SW480 (cell line): ENCODE measurements around the gene ADAMTS16.
"Not testable (repeated sequence)": the region's sequence is repeated elsewhere in the genome, so short reads cannot be mapped to it uniquely, and the experiment has no call there.

Experiments
- DNase-seq: peaks from one replicate; pipeline ENCODE4 v3.0.0-alpha.2; 2016; ENCODE audit warnings: low spot score

The ADAMTS16 gene

GRCh38 chr5:5139777-5140478 lies at the start of gene ADAMTS16:
TSS of gene ADAMTS16 (plus strand) at chr5:5140330. CDS start at chr5:5140468, 138 bp downstream.
- DNase-seq = no peak

- no peak for DNase-seq
These were observed 48.0 kb upstream of the ADAMTS16 start for GRCh38 chr5:5092149-5092548.

- no peak for DNase-seq
These were observed 39.5 kb upstream of the ADAMTS16 start for GRCh38 chr5:5100635-5101034.

GRCh38 chr5:5101676-5102075 lies 38.5 kb upstream of the ADAMTS16 start:
- no peak for DNase-seq

- no peak for DNase-seq
These were observed 36.9 kb upstream of the ADAMTS16 start for GRCh38 chr5:5103245-5103644.

- no peak for DNase-seq
These were observed 35.6 kb upstream of the ADAMTS16 start for GRCh38 chr5:5104550-5104949.

GRCh38 chr5:5105531-5105930 lies 34.6 kb upstream of the ADAMTS16 start:
- DNase-seq = peak; percentile 33

GRCh38 chr5:5116956-5117355 lies 23.2 kb upstream of the ADAMTS16 start:
- no peak for DNase-seq

GRCh38 chr5:5122776-5123175 lies 17.4 kb upstream of the ADAMTS16 start:
- DNase-seq = no peak

- DNase-seq = no peak
These were observed 15.9 kb upstream of the ADAMTS16 start for GRCh38 chr5:5124231-5124630.

GRCh38 chr5:5126444-5126843 lies 13.7 kb upstream of the ADAMTS16 start:
- DNase-seq = peak; percentile 34

- DNase-seq = no peak
These were observed 11.4 kb upstream of the ADAMTS16 start for GRCh38 chr5:5128766-5129165.

GRCh38 chr5:5132234-5132633 lies 7.9 kb upstream of the ADAMTS16 start:
- no peak for DNase-seq

- DNase-seq = no peak
These were observed 7.3 kb upstream of the ADAMTS16 start for GRCh38 chr5:5132693-5133295.

- no peak for DNase-seq
These were observed 6.0 kb upstream of the ADAMTS16 start for GRCh38 chr5:5134107-5134506.

- no peak for DNase-seq
These were observed 4.0 kb upstream of the ADAMTS16 start for GRCh38 chr5:5135957-5136676.

- DNase-seq = not testable (repeated sequence)
These were observed 2.3 kb upstream of the ADAMTS16 start for GRCh38 chr5:5137851-5138250.

GRCh38 chr5:5139336-5139776 lies 774 bp upstream of the ADAMTS16 start:
- no peak for DNase-seq

- DNase-seq = no peak
These were observed 579 bp downstream of the ADAMTS16 start for GRCh38 chr5:5140479-5141338.

GRCh38 chr5:5141339-5141599 lies 1.1 kb downstream of the ADAMTS16 start:
- no peak for DNase-seq

- peak; percentile 77 for DNase-seq
These were observed 1.7 kb downstream of the ADAMTS16 start for GRCh38 chr5:5141625-5142525.
